Loucy (cell line): ENCODE data around the gene HTR2A.

ENCODE experiments used
- EZH2phosphoT487 ChIP-seq: fragments of 200-600 bp; IDR thresholded peaks from 2 replicates; pipeline ENCODE4 v1.6.1; 2018; ENCODE audit warnings: antibody characterized with exemption, mild to moderate bottlenecking, moderate library complexity, borderline replicate concordance
- TF ChIP-seq, protein P1 (sequence below): fragments of 200-600 bp; sonication (generic); conservative IDR thresholded peaks from 2 replicates; pipeline ENCODE4 v1.5.1; 2014; ENCODE audit warnings: mild to moderate bottlenecking, antibody characterized with exemption, low read length

DNA sequence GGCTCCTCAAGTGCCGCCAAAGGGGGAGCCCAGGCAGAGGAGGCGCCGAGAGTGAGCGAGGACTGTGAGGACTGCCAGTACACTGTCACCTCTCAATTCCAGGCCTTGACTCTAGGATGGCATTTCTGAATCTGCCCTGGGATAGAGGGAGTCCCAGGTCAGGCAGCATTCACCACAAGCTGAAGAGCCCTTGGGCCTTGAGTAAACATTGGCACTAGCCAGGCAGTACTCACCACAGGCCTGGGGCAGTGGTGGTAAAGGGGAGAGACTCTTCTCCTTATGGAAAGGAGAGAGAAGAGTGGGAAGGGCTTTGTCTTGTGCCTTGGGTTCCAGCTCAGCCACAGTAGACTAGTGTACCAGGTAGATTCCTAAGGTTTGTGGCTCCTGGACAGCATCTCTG, 39.7 kb upstream of the HTR2A start:
- TF ChIP-seq, protein P1, sequence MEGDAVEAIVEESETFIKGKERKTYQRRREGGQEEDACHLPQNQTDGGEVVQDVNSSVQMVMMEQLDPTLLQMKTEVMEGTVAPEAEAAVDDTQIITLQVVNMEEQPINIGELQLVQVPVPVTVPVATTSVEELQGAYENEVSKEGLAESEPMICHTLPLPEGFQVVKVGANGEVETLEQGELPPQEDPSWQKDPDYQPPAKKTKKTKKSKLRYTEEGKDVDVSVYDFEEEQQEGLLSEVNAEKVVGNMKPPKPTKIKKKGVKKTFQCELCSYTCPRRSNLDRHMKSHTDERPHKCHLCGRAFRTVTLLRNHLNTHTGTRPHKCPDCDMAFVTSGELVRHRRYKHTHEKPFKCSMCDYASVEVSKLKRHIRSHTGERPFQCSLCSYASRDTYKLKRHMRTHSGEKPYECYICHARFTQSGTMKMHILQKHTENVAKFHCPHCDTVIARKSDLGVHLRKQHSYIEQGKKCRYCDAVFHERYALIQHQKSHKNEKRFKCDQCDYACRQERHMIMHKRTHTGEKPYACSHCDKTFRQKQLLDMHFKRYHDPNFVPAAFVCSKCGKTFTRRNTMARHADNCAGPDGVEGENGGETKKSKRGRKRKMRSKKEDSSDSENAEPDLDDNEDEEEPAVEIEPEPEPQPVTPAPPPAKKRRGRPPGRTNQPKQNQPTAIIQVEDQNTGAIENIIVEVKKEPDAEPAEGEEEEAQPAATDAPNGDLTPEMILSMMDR = no peak
- TF ChIP-seq EZH2phosphoT487 = no peak
